Stimulated activated CD8-positive, alpha-beta memory T cell treated with anti-CD3 and anti-CD28 coated beads, Interleukin-7, amount 100 ng/mL, for 1 hour (primary cell): ENCODE data around the gene ISX.

ENCODE experiments used
- DNase-seq, 2 donors: peaks; one replicate each; pipeline ENCODE4 v3.0.0-alpha.2; 2020; ENCODE audit warnings: low read depth in 2 of 2

The ISX gene

DNA sequence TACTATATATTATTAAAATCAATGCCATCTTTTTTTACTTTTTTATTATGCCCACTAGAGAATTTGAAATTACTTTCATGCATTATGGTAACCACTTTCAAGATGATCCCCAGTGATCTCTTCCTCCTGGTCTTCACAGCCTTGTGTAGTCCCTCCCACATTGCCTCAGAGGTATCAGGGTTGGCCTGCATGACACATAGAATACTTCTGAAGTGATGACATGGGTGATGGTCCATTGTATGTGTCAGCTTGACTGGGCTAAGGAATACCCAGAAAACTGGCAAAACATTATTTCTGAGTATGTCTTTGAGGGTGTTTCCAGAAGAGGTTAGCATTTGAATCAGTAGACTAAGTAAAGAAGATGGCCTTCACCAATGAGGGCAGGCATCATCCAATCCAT lies 14.2 kb upstream of the ISX start:
- no peak for DNase-seq

DNA sequence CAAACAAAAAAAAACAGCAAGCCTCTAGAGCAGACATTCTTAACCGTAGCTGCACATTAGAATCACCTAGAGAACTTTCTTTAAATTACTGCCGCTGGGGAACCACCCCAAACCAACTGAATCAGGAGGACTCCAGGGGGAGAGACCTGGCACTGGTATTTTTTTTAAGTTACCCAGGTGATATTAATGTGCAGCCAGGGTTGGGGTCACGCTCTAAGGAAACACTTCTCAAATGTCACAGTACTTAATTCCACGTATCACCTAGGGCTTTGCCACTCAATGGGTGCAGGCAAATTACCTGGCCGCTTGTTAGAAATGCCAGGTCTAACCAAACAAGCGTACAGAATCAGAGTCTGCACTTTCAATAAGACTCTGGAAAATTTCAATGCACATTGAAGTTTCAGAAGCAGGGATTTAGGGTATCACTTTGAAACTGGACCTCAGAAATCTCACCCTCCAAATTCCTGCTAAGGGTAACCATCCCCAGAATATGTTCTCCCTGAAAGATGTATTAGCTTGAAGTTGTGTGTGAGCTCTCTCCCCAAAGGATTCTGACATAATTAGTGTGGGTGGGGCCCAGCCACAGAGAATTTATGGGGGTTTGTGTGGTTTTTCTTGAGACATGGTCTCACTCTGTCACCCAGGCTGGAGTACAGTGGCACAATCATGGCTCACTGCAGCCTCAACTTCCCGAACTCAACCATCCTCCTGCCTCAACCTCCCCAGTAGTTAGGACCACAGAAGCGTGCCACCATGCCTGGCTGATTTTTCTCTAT lies 12.7 kb upstream of the ISX start:
- DNase-seq, result no peak

DNA sequence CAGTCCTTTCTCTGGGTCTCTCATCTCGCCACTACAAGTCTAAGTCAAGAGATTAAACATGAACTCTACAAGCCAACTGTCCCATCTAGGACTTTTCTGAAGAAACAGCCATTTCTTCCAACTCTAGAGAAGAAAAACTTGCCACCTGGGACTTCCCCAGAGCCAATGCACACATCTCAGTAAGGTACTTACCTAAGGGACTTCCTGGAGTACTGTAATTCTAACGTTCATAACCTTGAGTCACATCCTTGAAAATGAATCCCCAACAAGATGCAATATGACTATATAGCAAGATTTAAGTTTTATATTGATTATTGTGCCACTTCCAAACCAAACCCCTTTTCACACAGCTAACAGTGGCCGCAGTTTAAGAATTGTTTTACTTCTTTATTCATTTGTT lies 11.9 kb upstream of the ISX start:
- no peak for DNase-seq

DNA sequence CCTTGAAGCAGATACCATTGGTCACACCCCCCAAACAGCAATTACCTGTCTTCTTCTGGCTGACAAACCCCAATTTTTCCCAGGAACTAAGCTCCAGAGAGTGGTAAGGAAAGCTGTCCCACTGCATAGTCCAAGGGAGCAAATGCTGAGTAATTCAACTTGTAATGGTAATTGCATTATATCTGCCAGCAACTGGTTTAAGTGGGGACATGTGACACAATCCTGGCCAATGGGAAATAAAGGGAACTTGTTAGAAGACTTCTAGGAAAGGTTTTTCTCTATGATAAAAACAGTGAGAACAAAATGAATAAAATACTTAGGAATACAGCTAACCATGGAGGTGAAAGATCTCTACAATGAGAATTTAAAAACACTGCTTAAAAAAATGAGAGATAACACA lies 9.5 kb upstream of the ISX start:
- no peak for DNase-seq

DNA sequence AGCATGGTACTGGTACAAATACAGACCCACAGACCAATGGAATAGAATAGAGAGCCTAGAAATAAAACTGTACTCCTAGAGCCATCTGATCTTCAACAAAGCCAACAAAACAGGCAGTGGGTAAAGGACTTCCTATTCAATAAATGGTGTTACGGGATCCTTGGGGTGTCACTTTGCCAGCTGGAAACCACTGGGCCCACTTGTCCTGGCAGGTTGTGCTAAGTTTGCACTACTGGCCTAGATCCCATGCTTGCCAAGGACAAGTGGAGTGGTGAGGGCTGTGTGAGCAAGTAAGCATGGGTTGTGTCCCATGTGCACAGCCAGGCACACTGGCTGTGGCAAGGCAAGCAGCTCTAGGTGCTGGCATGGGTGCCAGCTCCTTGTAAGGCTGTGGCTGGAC lies 8.8 kb upstream of the ISX start:
- DNase-seq, result no peak

DNA sequence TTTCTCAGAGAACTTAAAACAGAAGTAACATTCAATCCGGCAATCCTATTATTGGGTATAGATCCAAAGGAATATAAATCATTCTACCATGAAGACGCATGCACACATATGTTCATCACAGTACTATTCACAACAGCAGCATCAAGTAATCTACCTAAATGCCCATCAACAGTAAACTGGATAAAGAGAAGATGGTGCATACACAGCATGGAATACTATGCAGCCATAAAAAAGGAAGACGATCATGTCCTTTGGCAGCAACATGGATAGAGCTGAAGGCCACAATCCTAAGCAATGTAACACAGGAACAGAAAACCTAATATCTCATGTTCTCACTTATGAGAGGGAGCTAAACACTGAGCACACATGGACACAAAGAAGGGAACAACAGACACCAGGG lies 6.3 kb upstream of the ISX start:
- no peak for DNase-seq

DNA sequence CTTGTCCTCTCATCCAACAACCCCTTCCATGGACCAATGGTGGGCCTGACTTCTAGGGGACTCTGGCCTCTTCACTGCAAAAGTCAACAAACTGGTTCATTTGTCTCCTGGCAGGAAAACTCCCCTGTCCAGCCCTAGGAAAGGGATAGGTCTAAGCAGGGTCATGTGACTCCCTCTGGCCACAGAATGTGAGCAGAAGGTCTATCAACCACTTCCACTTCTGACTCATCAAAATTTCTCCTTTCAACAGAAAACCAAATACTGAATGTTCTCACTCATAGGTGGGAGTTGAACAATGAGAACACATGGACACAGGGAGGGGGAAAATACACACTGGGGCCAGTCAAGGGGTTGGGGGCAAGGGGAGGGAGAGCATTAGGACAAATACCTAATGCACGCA lies 1.3 kb upstream of the ISX start:
- no peak for DNase-seq

DNA sequence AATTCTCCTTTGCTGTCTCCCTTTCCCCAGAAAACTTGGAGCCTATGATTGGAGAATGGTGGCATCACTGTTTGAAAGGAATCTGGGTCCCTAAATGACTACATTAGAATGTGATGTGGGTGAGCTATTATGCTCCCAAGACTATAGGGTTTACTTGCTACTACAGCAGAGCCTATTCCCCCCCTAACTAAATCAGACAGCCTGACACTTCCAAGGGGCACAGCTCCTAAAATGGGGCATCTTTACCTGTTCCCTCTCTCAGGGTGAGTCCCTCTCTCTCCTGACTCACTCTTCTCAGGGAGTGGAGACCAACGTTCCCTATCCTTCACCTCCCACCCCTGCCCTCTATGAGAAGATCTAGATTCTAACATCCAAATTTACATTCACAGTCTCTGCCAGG lies 775 bp upstream of the ISX start:
- DNase-seq, result no peak

DNA sequence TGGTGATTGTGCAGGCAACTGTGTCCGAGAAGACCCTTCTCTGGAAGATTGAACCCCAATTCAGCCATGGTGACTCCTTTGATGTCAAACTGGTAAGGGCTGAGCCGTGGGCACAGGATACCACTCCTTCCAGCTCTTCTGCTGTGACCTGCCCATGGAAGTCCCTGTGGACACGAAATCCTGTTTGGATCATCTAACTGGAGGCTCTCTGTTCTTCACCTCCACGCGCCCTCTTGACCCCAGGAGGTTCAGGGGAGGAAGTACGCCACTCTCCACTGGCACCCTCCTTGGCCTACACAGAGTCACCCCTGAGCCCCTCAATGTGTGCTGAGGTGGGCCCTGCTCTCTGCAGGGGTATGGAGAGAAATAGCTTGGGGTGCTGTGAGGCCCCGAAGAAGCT lies 810 bp downstream of the ISX start:
- no peak for DNase-seq

DNA sequence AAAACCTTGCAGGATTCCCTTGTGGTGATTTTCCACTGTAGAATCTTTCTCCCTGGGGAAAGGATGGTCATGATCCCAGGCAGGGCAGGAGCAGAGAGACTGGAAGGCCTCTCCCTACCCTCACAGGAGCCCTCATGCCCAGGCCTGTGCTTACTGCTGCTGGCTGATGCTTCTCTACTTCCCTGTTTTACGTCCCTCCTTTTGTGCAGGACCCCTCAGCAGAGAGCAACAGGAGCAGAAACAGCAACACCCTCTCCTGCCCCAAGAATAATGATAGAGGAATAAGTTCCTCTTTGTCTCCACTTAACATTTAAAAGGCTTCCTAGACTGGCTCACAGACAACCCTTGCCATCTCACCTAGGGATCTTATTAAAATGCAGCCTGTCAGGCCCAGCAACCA lies 3.6 kb downstream of the ISX start:
- no peak for DNase-seq

DNA sequence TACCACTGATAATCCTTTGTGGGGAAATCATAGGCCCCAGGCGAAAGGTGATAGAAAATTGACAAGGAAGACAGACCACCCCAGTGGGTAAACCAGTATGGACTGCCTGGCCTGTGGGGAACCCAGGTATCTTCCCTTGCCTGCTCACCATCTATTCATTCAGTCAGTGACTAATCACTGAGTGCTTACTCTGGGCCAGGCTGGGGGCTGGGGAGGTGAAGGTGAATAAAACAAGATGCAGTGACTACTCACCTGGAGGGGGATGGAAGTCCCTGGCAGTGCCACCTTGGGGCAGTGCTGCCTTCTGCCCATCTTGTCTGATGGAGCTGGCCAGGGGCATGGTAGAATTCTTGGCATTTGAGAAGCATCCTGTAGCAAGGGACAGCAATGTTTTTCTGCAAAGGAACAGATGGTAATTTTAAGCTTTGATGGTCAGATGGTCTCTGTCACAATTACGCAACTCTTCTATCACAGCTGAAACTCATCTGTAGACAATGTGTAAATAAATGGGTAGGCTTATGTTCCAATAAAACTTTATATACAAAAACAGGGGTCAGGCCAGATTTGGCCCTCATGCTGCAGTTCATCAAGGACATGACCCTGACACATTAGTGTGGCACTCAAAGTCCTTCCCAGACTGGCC lies 4.6 kb downstream of the ISX start:
- no peak for DNase-seq

DNA sequence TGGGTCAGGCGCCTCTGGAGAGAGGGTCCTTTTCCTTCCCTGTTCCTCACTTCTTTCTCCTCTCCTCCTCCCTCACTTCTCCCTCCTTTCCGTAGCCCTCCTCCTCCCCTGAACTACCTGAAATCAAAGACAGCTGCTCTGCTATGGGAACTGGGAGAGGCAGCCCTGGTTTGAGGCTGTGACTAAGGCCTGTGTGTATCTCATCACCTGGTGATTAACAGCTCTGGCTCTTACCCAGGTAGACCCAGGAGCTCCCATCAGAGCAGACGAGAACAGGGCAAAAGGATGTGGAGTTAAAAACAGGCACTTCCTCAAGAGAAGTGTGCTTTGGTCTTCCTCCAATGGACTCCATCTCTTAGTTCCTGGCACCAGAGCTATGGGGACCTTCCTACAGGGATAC lies 5.8 kb downstream of the ISX start:
- no peak for DNase-seq

DNA sequence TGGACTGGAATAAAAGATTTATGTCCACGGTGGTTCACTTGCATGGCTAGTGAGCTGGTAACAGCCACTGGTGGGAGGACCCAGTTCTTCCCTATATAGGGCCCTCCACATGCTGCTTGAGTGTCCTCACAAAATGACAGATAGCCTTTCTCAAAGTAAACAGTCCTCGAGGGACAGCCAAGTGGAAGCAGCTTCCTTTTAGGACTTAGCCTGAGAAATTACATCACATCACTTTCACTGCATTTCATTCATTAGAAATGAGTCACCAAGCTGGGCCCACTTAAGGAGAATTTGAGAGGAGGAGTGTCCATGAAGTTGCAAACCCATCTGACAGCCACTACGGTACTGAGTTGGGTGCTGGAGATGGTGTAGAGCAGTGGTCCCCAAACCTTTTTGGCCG lies 7.0 kb downstream of the ISX start:
- DNase-seq, result no peak

DNA sequence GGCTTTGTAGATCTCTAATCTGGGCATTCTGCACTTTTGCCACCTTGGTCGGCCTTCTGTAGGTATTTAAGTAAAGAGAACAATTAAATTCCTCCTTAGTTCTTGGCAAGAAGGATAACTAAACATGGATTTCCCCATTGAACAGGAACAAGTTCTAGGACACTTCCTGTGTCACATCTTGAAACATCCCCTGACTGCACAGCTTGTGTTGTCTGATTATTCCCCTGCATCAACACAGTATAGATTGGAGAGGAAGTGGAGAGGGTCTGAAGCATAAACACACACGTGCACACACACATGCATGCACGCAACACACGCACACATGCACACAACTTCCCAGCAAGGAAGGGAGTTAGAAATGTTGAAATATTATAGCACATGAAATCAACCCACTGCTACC lies 8.6 kb downstream of the ISX start:
- DNase-seq, result no peak

DNA sequence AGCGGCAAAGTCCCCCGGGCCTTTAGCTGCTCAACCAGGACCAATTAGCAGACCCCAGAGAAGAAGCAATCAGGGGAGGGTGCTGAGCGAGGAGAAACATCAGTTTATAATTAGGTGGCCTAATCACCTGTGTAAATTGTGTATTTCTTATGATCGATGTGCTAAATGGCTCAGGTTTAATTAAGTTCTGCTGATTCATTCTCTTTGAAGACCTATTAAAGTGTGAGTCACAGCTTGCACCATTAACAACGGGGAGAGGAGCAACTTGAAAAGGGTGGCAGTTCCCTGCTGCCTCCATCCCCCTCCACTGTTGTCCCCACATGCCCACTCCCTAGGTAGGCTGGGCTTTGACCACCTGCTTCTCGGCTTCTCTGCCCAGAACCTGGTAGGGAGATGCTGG lies 10.7 kb downstream of the ISX start:
- no peak for DNase-seq

DNA sequence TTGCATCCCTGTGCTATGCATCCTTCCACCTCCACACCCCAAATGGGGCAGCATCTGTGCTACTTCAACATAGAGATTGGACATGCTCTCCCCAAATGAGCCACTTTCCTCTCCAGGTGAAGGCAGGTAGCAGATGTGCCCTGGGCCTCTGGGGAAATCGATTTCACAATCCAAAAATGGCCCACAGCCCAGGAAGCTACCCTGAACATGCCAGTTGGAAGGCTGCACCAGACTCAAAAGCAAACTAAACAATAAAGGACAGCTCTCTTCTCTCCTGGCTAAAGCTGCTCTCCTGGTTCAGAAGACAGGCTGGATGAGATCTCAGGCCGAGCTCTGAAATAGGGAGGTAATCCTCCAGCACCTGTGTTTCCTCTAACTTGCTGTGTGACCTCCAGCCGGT lies 19.7 kb downstream of the ISX start:
- DNase-seq, result no peak

DNA sequence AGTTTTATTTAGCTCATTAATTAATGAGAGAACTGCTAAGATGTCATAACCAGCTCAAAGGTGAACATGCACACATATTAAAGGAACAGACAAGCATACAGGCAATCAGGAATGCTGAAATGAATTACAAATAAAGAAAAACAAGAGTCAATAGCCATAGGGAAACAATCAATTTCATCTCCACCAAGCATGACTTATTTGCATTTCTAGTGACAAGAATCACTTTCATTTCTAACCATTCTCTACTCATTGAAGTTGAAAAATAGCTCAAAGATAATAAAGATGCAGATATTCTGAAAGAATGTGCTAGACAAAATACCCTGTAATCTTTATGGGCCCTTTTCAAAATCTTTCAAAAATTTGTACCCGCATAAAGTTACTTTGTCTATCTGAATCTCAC lies 23.2 kb downstream of the ISX start:
- DNase-seq, result no peak

DNA sequence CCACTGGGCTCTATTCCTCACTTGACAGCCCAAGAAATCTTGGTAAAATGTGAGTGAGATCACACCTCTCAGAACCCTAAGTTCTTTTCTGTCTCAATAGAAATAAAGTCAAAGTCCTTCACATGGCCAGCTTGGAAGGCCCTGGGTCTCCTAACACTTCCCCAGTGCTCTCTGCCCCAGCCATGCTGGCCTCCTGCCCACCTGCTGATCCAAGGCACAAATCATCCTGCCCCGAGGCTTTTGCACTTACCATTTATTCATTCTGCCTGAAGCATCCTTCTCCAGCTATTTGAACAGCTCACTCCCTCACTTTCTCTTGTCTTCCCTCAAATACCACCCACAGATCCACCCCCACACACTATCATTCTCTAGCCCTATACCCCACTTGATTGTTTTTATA lies 26.4 kb downstream of the ISX start:
- DNase-seq, result no peak

DNA sequence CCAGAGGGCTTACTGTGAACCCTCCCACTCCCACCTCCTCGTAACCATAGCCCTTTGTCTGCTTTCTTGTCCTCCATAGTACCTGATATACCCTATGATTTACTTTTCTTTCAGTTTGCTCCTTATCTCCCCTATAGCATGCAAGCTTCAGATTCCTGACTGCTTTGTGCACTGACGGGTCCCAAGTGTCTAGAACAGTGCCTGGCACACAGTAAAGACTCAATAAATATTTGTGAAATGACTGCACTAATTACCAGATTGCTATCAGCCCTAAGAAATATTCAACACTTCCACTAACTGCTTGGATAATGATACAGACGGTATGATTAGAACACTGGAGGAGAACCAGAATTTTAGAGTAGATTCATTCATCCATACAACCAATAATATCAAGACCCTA lies 33.0 kb downstream of the ISX start:
- DNase-seq, result no peak

DNA sequence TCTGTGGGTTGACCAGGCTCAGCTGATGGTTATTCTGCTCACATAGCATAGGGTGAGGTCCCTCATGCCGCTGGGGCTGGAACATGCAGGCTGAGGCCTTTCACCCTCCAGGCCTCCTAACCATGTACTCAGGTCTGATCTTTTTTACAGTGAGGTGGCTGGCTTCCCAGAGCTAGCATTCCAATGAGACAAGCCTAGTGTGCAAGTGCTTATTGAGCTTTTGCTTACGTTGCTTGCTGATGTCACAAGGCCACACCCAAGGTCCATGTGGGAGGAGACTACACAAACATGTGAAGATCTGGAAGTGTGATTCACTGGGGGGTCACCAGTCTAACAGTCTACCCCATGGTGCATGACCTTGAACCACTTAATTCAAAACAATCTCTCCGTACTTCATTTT lies 33.9 kb downstream of the ISX start:
- no peak for DNase-seq

DNA sequence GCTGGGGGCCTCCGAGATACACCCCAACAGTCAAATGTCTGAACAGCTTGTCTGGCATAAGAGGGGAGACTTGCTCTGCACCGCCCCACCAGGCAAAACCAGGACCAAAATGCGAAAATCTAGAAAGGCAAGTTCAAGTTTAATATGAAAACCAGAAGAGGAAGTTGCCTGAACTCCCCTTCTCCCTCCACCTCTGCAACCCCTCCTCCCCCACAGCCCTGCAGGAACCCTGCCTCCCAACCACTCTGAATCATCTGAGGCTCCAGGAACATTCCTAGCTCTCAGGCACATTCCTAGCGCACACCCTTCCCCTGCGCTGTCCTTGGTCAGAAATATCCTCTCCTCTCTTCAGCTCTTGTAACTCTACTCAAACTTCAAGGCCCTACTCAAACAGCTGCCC lies 36.7 kb downstream of the ISX start:
- DNase-seq, result no peak

DNA sequence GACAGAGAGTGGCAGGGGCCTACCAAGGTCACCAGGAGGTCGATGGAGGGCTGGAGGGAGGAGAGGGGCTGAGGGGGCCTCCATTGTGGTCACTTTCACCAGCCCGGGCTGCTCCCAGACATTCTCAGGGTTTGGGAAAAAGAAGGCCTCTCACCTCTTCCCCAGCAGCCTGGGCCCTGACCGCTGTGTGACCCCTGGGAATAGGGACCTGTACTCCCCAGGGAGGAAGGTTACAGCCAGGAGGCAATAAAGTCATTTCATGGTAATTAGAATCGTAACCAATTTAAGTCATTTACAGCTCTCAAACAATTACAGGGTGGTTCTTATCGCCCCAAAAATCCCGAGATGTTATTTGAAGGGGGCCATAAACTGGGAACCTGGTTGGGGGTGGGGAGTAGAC lies 37.8 kb downstream of the ISX start:
- no peak for DNase-seq

DNA sequence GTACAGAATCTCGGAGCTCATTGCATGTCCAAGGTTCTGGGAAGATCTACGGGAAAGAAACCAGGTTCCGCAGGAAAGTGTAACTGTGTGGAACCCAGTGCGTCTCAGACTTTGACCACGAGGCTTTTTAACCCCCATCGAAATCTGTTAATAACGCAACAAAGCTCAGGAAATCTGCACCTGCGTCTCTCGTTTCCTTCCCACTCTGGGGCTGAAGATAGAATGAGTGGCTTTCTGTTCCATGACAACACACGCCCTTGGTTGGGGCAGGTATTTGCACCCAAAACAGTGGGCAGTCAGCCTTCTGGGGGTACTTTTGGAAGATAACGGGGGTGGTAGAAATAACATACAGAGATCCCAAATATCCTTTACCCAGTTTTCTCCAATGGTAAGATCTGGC lies 38.5 kb downstream of the ISX start:
- no peak for DNase-seq

DNA sequence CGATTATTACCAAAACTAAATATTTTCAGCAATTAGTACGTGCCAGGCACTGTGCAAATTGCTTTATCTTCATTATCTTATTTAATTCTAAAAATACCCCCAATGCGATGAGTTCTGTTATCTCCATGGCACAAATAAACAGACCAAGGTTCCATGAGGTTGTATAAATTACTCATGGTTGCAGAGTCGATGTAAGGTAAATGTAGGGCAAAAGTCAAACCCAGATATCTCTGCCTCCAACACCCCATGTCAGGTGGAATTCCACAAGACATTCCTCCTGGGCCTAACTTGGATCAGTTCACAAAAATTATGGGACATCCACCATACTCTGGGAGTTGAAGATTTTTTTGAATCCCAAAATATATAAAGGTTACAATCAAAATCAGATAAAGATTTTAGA lies 43.7 kb downstream of the ISX start:
- no peak for DNase-seq
